Activated CD4-positive, alpha-beta T cell treated with anti-CD3 and anti-CD28 coated beads for 1 hour (primary cell): ENCODE results near the gene SZRD1.
"Not testable (repeated sequence)": the region's sequence is repeated elsewhere in the genome, so short reads cannot be mapped to it uniquely, and the experiment has no call there.

Experiments used
- DNase-seq: peaks from one replicate; pipeline ENCODE4 v3.0.0-alpha.2; 2020

SZRD1 gene, protein sequence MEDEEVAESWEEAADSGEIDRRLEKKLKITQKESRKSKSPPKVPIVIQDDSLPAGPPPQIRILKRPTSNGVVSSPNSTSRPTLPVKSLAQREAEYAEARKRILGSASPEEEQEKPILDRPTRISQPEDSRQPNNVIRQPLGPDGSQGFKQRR

GRCh38 chr1:16366722-16367257, at the start of gene SZRD1:
SZRD1 (plus strand) TSS chr1:16367242; CDS start chr1:16367258, 16 bp downstream.
- peak; percentile 93 for DNase-seq

DNA sequence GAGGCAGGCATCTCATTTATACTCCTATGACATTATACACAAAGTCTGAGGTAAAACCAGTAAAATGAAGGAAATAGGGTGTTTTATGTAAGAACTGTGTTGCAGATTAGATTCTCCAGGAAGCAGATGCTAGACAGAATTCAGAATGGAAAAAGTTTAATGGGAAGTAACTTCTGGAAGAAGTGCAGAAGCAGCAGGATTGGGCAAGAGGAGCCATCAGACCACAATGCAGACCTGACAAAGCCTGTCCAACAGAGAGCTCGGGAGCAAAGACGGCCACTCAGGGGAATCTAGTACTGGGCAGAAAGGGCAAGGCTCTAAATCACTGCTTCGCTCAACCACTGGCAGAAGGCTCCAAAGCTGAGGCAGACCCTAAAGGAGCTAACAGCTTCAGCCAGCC, 48.5 kb upstream of the SZRD1 start:
- DNase-seq = no peak

GRCh38 chr1:16321176-16321867, 45.7 kb upstream of the SZRD1 start:
- DNase-seq = no peak

DNA sequence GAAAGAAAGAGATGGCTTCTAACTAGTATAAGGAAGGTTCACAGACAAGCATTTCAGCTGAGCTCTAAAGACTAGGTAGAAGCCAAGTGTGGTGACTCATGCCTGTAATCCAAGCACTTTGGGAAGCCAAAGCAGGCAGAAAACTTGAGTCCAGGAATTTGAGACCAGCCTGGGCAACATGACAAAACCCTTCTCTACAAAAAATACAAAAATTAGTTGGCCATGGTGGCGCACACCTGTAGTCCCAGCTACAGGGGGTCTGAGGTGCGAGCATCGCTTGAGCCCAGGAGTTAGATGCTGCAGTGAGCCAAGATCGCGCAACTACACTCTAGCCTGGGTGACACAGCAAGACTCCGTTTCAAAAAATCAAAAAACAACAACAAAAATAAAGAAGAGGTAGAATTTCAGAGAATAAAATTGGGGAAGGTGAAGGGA, 42.6 kb upstream of the SZRD1 start:
- DNase-seq = no peak

- DNase-seq = no peak
Measured at GRCh38 chr1:16326833-16327404, 40.1 kb upstream of the SZRD1 start.

GRCh38 chr1:16334655-16335340, 32.2 kb upstream of the SZRD1 start:
- no peak for DNase-seq

DNA sequence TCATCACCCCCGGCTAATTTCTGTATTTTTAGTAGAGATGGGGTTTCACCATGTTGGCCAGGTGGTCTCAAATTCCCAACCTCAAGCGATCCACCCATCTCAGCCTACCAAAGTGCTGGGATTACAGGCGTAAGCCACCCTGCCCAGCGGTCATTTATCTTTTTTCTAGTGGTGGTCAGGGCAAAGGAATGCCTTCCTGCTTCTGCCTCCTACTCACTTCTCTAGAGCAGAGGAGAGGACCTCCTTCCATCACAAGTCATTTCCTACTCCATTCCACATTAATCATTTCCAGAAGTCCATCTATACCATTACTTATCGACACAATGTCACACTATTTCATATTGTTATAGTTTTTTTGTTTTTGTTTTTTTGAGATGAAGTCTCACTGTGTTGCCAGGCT, 28.1 kb upstream of the SZRD1 start:
- DNase-seq = no peak

GRCh38 chr1:16340673-16341072, 26.4 kb upstream of the SZRD1 start:
- no peak for DNase-seq

DNA sequence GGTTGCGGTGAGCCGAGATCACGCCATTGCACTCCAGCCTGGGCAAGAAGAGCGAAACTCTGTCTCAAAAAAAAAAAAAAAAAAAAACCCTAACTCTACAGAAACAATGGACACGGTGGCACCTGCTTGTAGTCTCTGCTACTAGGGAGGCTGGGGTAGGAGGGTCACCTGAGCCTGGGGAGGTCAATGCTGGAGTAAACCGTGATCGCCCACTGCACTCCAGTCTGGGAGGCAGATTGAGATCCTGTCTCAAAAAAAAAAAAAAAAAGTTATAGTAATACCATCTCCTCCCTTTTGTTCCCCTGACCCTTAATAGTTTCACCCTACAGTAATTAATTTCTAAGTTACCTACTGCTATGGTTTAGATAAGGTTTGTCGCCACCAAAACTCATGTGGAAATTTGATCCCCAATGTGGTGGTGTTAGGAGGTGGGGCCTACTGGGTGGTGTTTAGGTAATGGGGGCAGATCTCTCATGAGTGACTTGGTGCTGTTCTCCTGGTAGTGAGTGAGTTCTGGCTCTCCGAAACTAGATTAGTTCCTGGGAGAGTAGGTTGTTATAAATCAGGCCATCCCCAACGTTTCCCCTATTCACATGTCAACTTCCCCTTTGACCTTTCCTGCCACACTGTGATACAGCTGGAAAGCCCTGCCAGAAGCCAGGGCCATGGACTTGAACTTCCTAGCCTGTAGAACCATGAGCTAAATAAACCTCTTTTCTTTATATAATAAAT, 24.5 kb upstream of the SZRD1 start:
- no peak for DNase-seq

DNA sequence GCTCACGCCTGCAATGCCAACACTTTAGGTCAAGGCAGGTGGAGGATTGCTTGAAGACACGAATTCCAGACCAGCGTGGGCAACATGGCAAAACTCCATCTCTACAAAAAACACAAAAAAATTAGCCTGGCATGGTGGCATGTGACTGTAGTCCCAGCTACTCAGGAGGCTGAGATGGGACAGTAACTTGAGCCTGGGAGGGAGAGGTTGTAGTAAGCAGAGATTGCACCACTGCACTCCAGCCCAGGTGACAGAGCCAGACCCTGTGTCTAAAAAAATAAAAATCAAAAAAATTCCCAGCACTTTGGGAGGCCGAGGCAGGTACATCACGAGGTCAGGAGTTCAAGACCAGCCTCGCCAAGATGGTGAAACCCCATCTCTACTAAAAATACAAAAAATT, 23.8 kb upstream of the SZRD1 start:
- not testable (repeated sequence) for DNase-seq

GRCh38 chr1:16348414-16349182, 18.4 kb upstream of the SZRD1 start:
- DNase-seq = no peak

DNA sequence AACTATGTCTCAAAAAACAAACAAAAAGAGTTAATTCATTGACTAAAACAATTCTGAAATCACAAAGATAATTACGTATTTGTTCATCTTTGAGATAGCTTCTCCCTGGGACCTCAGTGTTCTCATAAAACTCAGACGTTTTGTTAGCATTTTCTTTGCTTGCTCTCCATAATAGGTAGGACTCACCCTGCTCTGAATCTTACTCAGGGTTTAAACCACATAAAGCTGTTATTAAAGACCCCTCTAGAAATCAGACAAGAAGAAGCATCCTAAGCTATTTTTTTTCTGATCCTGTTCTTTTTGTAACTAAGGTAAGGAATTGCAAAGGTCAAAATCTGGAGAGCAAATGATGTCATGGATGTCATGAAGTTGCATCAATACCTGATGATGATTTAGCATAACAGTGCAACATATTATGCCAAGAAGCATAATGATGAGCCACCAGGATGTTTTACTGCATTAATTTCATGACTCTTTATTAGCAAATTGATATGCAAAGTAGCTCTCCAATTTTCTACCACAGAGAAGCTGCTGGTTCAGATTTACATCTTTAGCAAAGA, 17.1 kb upstream of the SZRD1 start:
- no peak for DNase-seq

- no peak for DNase-seq
Measured at GRCh38 chr1:16351456-16351993, 15.5 kb upstream of the SZRD1 start.

GRCh38 chr1:16351994-16352841, 14.8 kb upstream of the SZRD1 start, which contains the start of gene FBXO42:
FBXO42 (minus strand) TSS chr1:16352480; CDS start chr1:16315418, 37,062 bp downstream.
- peak; percentile 89 for DNase-seq

GRCh38 chr1:16352842-16353535, 14.1 kb upstream of the SZRD1 start:
- DNase-seq = no peak

DNA sequence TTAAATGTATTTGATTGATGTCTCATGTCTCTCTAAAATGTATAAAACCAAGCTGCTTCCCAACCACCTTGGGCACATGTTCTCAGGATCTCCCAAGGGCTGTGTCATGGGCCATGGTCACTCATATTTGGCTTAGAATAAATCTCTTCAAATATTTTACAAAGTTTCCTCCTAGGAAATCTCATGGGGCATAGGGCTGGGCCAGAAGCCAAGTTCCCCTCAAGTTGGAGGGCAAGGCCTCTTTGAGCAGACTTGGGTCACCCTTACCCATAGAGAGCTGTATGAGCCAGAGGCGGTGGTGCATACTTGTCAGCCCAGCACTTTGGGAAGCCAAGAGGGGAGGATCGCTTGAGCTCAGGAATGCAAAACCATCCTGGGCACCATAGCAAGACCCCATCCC, 12.4 kb upstream of the SZRD1 start:
- no peak for DNase-seq

GRCh38 chr1:16356867-16357266, 10.2 kb upstream of the SZRD1 start:
- no peak for DNase-seq

GRCh38 chr1:16365146-16365498, 1.9 kb upstream of the SZRD1 start:
- not testable (repeated sequence) for DNase-seq

DNA sequence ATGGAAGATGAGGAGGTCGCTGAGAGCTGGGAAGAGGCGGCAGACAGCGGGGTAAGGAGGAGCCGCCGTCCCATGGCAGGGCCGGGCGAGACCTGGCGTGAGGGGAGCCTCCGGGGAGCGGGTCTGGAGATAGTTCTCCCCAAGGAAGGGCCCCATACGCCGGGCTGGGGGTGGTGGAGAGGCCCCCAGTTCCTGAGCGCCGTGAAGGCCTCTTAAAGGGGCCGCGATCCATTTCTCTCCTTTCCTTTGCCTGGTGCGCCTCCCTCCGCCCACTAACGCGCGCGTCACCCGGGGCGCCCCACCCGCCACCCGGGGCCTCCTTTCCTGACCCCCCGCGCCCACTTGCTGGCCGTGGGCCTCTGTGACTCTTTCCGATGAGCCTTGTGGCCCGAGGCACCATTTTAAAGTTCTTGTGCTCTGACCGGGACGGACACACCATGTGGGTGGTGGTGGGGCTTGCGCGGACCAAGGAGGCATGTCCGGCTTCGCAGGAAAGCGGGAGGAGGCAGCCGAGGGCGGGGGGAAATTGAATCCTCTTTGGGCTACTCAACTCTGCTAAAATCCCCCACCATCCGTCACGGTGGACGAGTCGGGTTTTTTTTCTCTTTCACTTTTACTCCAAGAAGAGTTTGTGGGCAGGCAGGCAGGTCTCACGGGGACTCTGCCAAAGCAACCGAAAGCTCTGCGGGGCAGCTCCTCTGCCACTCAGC, 371 bp downstream of the SZRD1 start:
- DNase-seq = peak; percentile 74
